SIG-M5 (cell line): ENCODE data around the gene ZCCHC24.

Source experiments
- DNase-seq: peaks from one replicate; lab custom pipeline; 2025; lab: John Stamatoyannopoulos, UW

The ZCCHC24 gene

GRCh38 chr10:79410315-79411094 lies 34.9 kb downstream of the ZCCHC24 start:
- DNase-seq, result no peak

GRCh38 chr10:79409726-79410085 lies 35.7 kb downstream of the ZCCHC24 start:
- DNase-seq, result no peak

- DNase-seq, result no peak
These were observed 36.2 kb downstream of the ZCCHC24 start for GRCh38 chr10:79409038-79409725.

GRCh38 chr10:79407811-79408795 lies 37.3 kb downstream of the ZCCHC24 start:
- no peak for DNase-seq

GRCh38 chr10:79407423-79407796 lies 38.0 kb downstream of the ZCCHC24 start:
- no peak for DNase-seq

GRCh38 chr10:79406683-79407422 lies 38.6 kb downstream of the ZCCHC24 start:
- no peak for DNase-seq

GRCh38 chr10:79405995-79406515 lies 39.4 kb downstream of the ZCCHC24 start:
- no peak for DNase-seq

- no peak for DNase-seq
These were observed 40.0 kb downstream of the ZCCHC24 start for GRCh38 chr10:79405221-79405994.

- no peak for DNase-seq
These were observed 40.7 kb downstream of the ZCCHC24 start for GRCh38 chr10:79404690-79405131.

- DNase-seq, result no peak
These were observed 41.2 kb downstream of the ZCCHC24 start for GRCh38 chr10:79404231-79404609.

- DNase-seq, result no peak
These were observed 41.8 kb downstream of the ZCCHC24 start for GRCh38 chr10:79403441-79404230.

- DNase-seq, result no peak
These were observed 42.5 kb downstream of the ZCCHC24 start for GRCh38 chr10:79402951-79403350.

GRCh38 chr10:79402625-79402946 lies 42.8 kb downstream of the ZCCHC24 start:
- DNase-seq, result no peak

- DNase-seq, result no peak
These were observed 44.2 kb downstream of the ZCCHC24 start for GRCh38 chr10:79401015-79401921.

- no peak for DNase-seq
These were observed 45.0 kb downstream of the ZCCHC24 start for GRCh38 chr10:79400146-79401004.

- no peak for DNase-seq
These were observed 46.1 kb downstream of the ZCCHC24 start for GRCh38 chr10:79399223-79399831.

- no peak for DNase-seq
These were observed 46.8 kb downstream of the ZCCHC24 start for GRCh38 chr10:79398642-79399041.
